K562 (cell line): Measurements from ENCODE around the gene STON1. TPM values are rescaled to one million over a fixed set of nuclear protein-coding genes. Genes with fewer than 3 reads are reported as not detected.

Experiments
- CBX8 ChIP-seq: fragments of 200-600 bp; sonication (generic); IDR thresholded peaks from 2 replicates; pipeline ENCODE4 v1.6.1; 2012; ENCODE audit warnings: borderline replicate concordance, mixed run types, low read depth, mild to moderate bottlenecking, moderate library complexity, mixed read lengths, low read length, control low read depth, inconsistent platforms; ENCODE audit not compliant: poor library complexity, severe bottlenecking; ENCODE audit errors: extremely low read depth
- MCM2 ChIP-seq: fragments of 450-650 bp; IDR thresholded peaks from 2 replicates; pipeline ENCODE4 v1.6.1; 2017; ENCODE audit warnings: low read depth, mild to moderate bottlenecking
- MECOM ChIP-seq: fragments of 250-450 bp; sonication (Bioruptor Pico); IDR thresholded peaks from 2 replicates; pipeline ENCODE4 v1.8.0; 2022; ENCODE audit warnings: inconsistent platforms
- MTA2 ChIP-seq: fragments of 450-650 bp; IDR thresholded peaks from 2 replicates; pipeline ENCODE4 v1.6.1; 2016; ENCODE audit warnings: low read depth
- NFYB ChIP-seq: IDR thresholded peaks from 2 replicates; pipeline ENCODE4 v1.6.1; 2011; ENCODE audit warnings: mild to moderate bottlenecking, moderate library complexity; ENCODE audit not compliant: insufficient read length; ENCODE audit errors: extremely low read depth
- STAT5B ChIP-seq: fragments of 250-450 bp; sonication (Bioruptor Pico); IDR thresholded peaks from 2 replicates; pipeline ENCODE4 v1.8.0; 2021; ENCODE audit warnings: mild to moderate bottlenecking, inconsistent platforms
- TRIM24 ChIP-seq, 2 experiments: fragments of 450-650 bp; IDR thresholded peaks; 2 replicates each; pipeline ENCODE4 v1.6.1; 2016
- ZBTB8A ChIP-seq: fragments of 450-650 bp; IDR thresholded peaks from 2 replicates; pipeline ENCODE4 v1.6.1; 2018; ENCODE audit warnings: mild to moderate bottlenecking, moderate library complexity; ENCODE audit not compliant: partially characterized antibody
- ZNF197 ChIP-seq: fragments of 200-800 bp; sonication (Bioruptor generic); IDR thresholded peaks from 2 replicates; pipeline ENCODE4 v1.6.1; 2016; ENCODE audit warnings: low read depth, missing genetic modification characterization, missing compliant biosample characterization
- ZNF785 ChIP-seq: fragments of 250-450 bp; sonication (Bioruptor Pico); IDR thresholded peaks from 2 replicates; pipeline ENCODE4 v1.4.0; 2020; ENCODE audit warnings: mild to moderate bottlenecking
- polyA plus RNA-seq, 8 experiments: library from polyadenylated mRNA; depleted of rRNA in 4 of 8; stranded (reverse) in 5 of 8; unstranded in 3 of 8; fragments of >200 nt; fragmentation: Nextera tagmentation in 2 of 8; fragmentation: Illumina TruSeq in 1 of 8; extraction: Ambion mirVana in 2 of 8; extraction: Trizol in 1 of 8; gene quantifications; 2 replicates each; pipeline versions ENCODE4 v1.2.1 to v1.2.3, GENCODE V29; 2011 to 2014; ENCODE audit warnings: inconsistent platforms in 1 of 8, missing spikeins in 1 of 8
- total RNA-seq, 7 experiments: library from RNA; depleted of rRNA in 6 of 7; stranded (reverse); fragments of >200 nt in 6 of 7; fragmentation: Illumina TruSeq in 2 of 7; extraction: Trizol in 2 of 7; gene quantifications; 2 replicates each; pipeline versions ENCODE4 v1.2.1 to v1.2.3, GENCODE V29; 2011 to 2021; ENCODE audit warnings: low replicate concordance in 1 of 7
- TF ChIP-seq, protein P1 (sequence below): fragments of 450-650 bp; IDR thresholded peaks from 2 replicates; pipeline ENCODE4 v1.6.1; 2017; ENCODE audit warnings: mild to moderate bottlenecking, moderate library complexity
- TF ChIP-seq, protein P2 (sequence below): sonication (generic); formaldehyde crosslinking; IDR thresholded peaks from 2 replicates; pipeline ENCODE4 v1.8.1; 2023; ENCODE audit warnings: mild to moderate bottlenecking, missing genetic modification reagents
- TF ChIP-seq, protein P3 (sequence below), 2 experiments: IDR thresholded peaks in 1 of 2; conservative IDR thresholded peaks in 1 of 2; 2 replicates each; pipeline ENCODE4 v1.6.1; 2016; ENCODE audit warnings: low read depth in 2 of 2, mild to moderate bottlenecking in 1 of 2, missing compliant biosample characterization in 1 of 2, missing genetic modification characterization in 1 of 2, moderate library complexity in 1 of 2
- TF ChIP-seq, protein P4 (sequence below): fragments of 250-450 bp; sonication (Bioruptor Pico); IDR thresholded peaks from 2 replicates; pipeline ENCODE4 v1.5.0; 2020; ENCODE audit warnings: mild to moderate bottlenecking, borderline replicate concordance
- TF ChIP-seq, protein P5 (sequence below): fragments of 450-650 bp; IDR thresholded peaks from 2 replicates; pipeline ENCODE4 v1.6.1; 2017; ENCODE audit warnings: antibody characterized with exemption, mild to moderate bottlenecking

The STON1 gene
- total and polyA plus RNA-seq, 9 of the 15 experiments (the other 6 are each of a cell fraction or from before 2014, with no cell fraction given), result 0.07 to 1.2 (median 0.55) TPM

DNA sequence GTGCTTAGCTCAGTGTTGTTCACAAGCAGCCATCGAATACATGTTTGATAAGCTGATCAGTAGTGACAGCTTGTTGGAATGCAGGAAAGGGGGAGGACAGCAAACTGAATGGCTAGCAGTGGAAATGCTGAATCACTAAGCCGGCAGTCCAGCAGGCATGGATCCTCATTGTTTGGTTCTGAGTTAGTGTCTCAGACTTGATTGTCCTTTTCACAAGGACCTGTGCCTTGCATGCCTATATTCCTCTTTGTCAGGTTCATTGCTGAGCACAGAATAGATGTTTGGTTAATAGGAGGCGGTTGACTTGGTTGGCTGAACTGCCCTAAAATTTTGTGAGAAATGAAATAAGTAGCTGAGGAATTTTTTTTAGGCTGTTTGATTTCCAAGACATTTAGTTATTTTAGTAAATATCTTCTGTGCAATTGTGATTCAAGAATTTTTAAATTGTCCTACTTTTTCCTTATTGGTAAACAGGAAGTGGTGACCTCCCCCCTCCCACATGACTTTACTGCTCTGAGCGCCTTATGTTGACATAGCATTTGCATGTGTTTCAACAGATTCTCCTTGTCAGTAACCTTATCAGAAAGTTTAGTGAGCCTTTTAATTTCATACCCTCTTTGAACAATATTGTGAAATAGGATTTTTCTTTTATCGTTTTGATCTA, 21.4 kb upstream of the STON1 start (continued):
- TF ChIP-seq, protein P1, sequence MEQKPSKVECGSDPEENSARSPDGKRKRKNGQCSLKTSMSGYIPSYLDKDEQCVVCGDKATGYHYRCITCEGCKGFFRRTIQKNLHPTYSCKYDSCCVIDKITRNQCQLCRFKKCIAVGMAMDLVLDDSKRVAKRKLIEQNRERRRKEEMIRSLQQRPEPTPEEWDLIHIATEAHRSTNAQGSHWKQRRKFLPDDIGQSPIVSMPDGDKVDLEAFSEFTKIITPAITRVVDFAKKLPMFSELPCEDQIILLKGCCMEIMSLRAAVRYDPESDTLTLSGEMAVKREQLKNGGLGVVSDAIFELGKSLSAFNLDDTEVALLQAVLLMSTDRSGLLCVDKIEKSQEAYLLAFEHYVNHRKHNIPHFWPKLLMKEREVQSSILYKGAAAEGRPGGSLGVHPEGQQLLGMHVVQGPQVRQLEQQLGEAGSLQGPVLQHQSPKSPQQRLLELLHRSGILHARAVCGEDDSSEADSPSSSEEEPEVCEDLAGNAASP, result no peak
- TF ChIP-seq, protein P2, sequence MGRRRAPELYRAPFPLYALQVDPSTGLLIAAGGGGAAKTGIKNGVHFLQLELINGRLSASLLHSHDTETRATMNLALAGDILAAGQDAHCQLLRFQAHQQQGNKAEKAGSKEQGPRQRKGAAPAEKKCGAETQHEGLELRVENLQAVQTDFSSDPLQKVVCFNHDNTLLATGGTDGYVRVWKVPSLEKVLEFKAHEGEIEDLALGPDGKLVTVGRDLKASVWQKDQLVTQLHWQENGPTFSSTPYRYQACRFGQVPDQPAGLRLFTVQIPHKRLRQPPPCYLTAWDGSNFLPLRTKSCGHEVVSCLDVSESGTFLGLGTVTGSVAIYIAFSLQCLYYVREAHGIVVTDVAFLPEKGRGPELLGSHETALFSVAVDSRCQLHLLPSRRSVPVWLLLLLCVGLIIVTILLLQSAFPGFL (CRISPR knock-in tag), result no peak
- TF ChIP-seq MECOM (CRISPR knock-in tag), result no peak
- TF ChIP-seq, protein P3, sequence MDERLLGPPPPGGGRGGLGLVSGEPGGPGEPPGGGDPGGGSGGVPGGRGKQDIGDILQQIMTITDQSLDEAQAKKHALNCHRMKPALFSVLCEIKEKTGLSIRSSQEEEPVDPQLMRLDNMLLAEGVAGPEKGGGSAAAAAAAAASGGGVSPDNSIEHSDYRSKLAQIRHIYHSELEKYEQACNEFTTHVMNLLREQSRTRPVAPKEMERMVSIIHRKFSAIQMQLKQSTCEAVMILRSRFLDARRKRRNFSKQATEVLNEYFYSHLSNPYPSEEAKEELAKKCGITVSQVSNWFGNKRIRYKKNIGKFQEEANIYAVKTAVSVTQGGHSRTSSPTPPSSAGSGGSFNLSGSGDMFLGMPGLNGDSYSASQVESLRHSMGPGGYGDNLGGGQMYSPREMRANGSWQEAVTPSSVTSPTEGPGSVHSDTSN (CRISPR knock-in tag; IDR thresholded peaks at IDR 0.05; ENCODE audit: low read depth), result no peak
- TF ChIP-seq, protein P3 (tag; conservative IDR thresholded peaks at IDR 0.05; ENCODE audit: low read depth), result peak; percentile 58
- no peak for TF ChIP-seq MTA2
- TF ChIP-seq ZNF785 (CRISPR knock-in tag), result no peak
- TF ChIP-seq TRIM24 (IDR thresholded peaks at IDR 0.05), result no peak
- no peak for TF ChIP-seq ZBTB8A
- TF ChIP-seq, protein P4, sequence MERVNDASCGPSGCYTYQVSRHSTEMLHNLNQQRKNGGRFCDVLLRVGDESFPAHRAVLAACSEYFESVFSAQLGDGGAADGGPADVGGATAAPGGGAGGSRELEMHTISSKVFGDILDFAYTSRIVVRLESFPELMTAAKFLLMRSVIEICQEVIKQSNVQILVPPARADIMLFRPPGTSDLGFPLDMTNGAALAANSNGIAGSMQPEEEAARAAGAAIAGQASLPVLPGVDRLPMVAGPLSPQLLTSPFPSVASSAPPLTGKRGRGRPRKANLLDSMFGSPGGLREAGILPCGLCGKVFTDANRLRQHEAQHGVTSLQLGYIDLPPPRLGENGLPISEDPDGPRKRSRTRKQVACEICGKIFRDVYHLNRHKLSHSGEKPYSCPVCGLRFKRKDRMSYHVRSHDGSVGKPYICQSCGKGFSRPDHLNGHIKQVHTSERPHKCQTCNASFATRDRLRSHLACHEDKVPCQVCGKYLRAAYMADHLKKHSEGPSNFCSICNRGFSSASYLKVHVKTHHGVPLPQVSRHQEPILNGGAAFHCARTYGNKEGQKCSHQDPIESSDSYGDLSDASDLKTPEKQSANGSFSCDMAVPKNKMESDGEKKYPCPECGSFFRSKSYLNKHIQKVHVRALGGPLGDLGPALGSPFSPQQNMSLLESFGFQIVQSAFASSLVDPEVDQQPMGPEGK (CRISPR knock-in tag), result no peak
- TF ChIP-seq STAT5B (CRISPR knock-in tag), result no peak
- TF ChIP-seq MCM2, result no peak
- TF ChIP-seq CBX8, result no peak
- TF ChIP-seq, protein P5, sequence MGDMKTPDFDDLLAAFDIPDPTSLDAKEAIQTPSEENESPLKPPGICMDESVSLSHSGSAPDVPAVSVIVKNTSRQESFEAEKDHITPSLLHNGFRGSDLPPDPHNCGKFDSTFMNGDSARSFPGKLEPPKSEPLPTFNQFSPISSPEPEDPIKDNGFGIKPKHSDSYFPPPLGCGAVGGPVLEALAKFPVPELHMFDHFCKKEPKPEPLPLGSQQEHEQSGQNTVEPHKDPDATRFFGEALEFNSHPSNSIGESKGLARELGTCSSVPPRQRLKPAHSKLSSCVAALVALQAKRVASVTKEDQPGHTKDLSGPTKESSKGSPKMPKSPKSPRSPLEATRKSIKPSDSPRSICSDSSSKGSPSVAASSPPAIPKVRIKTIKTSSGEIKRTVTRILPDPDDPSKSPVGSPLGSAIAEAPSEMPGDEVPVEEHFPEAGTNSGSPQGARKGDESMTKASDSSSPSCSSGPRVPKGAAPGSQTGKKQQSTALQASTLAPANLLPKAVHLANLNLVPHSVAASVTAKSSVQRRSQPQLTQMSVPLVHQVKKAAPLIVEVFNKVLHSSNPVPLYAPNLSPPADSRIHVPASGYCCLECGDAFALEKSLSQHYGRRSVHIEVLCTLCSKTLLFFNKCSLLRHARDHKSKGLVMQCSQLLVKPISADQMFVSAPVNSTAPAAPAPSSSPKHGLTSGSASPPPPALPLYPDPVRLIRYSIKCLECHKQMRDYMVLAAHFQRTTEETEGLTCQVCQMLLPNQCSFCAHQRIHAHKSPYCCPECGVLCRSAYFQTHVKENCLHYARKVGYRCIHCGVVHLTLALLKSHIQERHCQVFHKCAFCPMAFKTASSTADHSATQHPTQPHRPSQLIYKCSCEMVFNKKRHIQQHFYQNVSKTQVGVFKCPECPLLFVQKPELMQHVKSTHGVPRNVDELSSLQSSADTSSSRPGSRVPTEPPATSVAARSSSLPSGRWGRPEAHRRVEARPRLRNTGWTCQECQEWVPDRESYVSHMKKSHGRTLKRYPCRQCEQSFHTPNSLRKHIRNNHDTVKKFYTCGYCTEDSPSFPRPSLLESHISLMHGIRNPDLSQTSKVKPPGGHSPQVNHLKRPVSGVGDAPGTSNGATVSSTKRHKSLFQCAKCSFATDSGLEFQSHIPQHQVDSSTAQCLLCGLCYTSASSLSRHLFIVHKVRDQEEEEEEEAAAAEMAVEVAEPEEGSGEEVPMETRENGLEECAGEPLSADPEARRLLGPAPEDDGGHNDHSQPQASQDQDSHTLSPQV, result peak; percentile 96
- TF ChIP-seq NFYB, result no peak
- TF ChIP-seq ZNF197, result no peak
